Mesenchymal stem cell (in vitro differentiated cells and primary cell): ENCODE data around the gene RASSF5.

ENCODE experiments used
- DNase-seq: peaks from one replicate; pipeline ENCODE4 v3.0.0-alpha.2; 2013
- H2AFZ ChIP-seq: one replicate; pipeline ENCODE4 v1.6.1; 2013; ENCODE audit warnings: low read depth, mild to moderate bottlenecking, control low read depth, inconsistent platforms, low read length, moderate library complexity
- H2AK5ac ChIP-seq: 2 replicates; pipeline ENCODE4 v1.6.1; 2013; ENCODE audit warnings: low read length, moderate library complexity, mild to moderate bottlenecking, inconsistent platforms; ENCODE audit not compliant: severe bottlenecking
- H2BK120ac ChIP-seq: one replicate; pipeline ENCODE4 v1.6.1; 2013; ENCODE audit warnings: low read depth, mild to moderate bottlenecking, inconsistent platforms, low read length, moderate library complexity
- H2BK12ac ChIP-seq, 2 experiments: one replicate each; pipeline ENCODE4 v1.6.1; 2013; ENCODE audit warnings: inconsistent platforms in 2 of 2, low read length in 2 of 2, mild to moderate bottlenecking in 2 of 2, moderate library complexity in 2 of 2, control low read depth in 1 of 2
- H2BK15ac ChIP-seq: one replicate; pipeline ENCODE4 v1.6.1; 2013; ENCODE audit warnings: mild to moderate bottlenecking, low read depth, inconsistent platforms; ENCODE audit not compliant: poor library complexity, severe bottlenecking
- H2BK5ac ChIP-seq: 2 replicates; pipeline ENCODE4 v1.6.1; 2013; ENCODE audit warnings: low read depth, mild to moderate bottlenecking, low read length, control low read depth, inconsistent platforms; ENCODE audit not compliant: poor library complexity, severe bottlenecking
- H3K14ac ChIP-seq, 2 experiments: one replicate each; pipeline ENCODE4 v1.6.1; 2013; ENCODE audit warnings: inconsistent platforms in 2 of 2, low read length in 2 of 2, control low read depth in 1 of 2, mild to moderate bottlenecking in 1 of 2, moderate library complexity in 1 of 2
- H3K18ac ChIP-seq, 2 experiments: one replicate each; pipeline ENCODE4 v1.6.1; 2013; ENCODE audit warnings: inconsistent platforms in 2 of 2, low read length in 2 of 2, control low read depth in 1 of 2, low read depth in 1 of 2, mild to moderate bottlenecking in 1 of 2
- H3K23ac ChIP-seq, 2 experiments: one replicate each; pipeline ENCODE4 v1.6.1; 2013; ENCODE audit warnings: inconsistent platforms in 2 of 2, low read length in 2 of 2, mild to moderate bottlenecking in 2 of 2, moderate library complexity in 2 of 2, control low read depth in 1 of 2
- H3K27ac ChIP-seq: 2 replicates; pipeline ENCODE4 v1.5.1; 2013; ENCODE audit warnings: mild to moderate bottlenecking, moderate library complexity, low read length, control low read depth, inconsistent platforms; ENCODE audit not compliant: poor library complexity, severe bottlenecking
- H3K27me3 ChIP-seq, 2 experiments: 2 replicates each; pipeline versions ENCODE4 v1.6.1 to v1.7.0; 2013; ENCODE audit warnings: low read length in 2 of 2, mild to moderate bottlenecking in 2 of 2, moderate library complexity in 2 of 2, control low read depth in 1 of 2, inconsistent platforms in 1 of 2; ENCODE audit not compliant: control insufficient read depth in 1 of 2, insufficient read depth in 1 of 2
- H3K36me3 ChIP-seq, 2 experiments: 2 replicates each; pipeline versions ENCODE4 v1.6.1 to v1.7.0; 2013; ENCODE audit warnings: low read length in 2 of 2, control low read depth in 1 of 2, inconsistent platforms in 1 of 2, low read depth in 1 of 2, mild to moderate bottlenecking in 1 of 2; ENCODE audit not compliant: insufficient read depth in 2 of 2, control insufficient read depth in 1 of 2
- H3K4ac ChIP-seq, 2 experiments: one replicate each; pipeline ENCODE4 v1.6.1; 2013; ENCODE audit warnings: inconsistent platforms in 2 of 2, low read length in 2 of 2, mild to moderate bottlenecking in 2 of 2, moderate library complexity in 2 of 2, control low read depth in 1 of 2, low read depth in 1 of 2
- H3K4me1 ChIP-seq: 2 replicates; pipeline ENCODE4 v1.6.1; 2013; ENCODE audit warnings: low read depth, low read length, control low read depth; ENCODE audit not compliant: control insufficient read depth, insufficient read depth
- H3K4me2 ChIP-seq: 2 replicates; pipeline ENCODE4 v1.6.1; 2013; ENCODE audit warnings: low read length, mild to moderate bottlenecking, inconsistent platforms; ENCODE audit not compliant: poor library complexity, severe bottlenecking
- H3K4me3 ChIP-seq, 2 experiments: 2 replicates each; pipeline versions ENCODE4 v1.5.1 to v1.7.0; 2013; ENCODE audit warnings: low read length in 2 of 2, mild to moderate bottlenecking in 2 of 2, control low read depth in 1 of 2, low read depth in 1 of 2; ENCODE audit not compliant: insufficient read depth in 1 of 2
- H3K79me1 ChIP-seq: replicated peaks from 2 replicates; pipeline ENCODE4 v1.6.1; 2013; ENCODE audit warnings: mild to moderate bottlenecking, control low read depth, low read length, inconsistent platforms; ENCODE audit not compliant: poor library complexity, severe bottlenecking
- H3K9ac ChIP-seq: 2 replicates; pipeline ENCODE4 v1.7.0; 2013; ENCODE audit warnings: mild to moderate bottlenecking, low read length, moderate library complexity
- H3K9me3 ChIP-seq: 2 replicates; pipeline ENCODE4 v1.7.0; 2013; ENCODE audit warnings: mild to moderate bottlenecking, low read length; ENCODE audit not compliant: control insufficient read depth
- H4K8ac ChIP-seq: one replicate; pipeline ENCODE4 v1.6.1; 2013; ENCODE audit warnings: inconsistent platforms, mild to moderate bottlenecking, low read length, moderate library complexity
- H4K91ac ChIP-seq: one replicate; pipeline ENCODE4 v1.6.1; 2013; ENCODE audit warnings: mild to moderate bottlenecking, low read length, inconsistent platforms
- WGBS: methylation state at CpG from one replicate; pipeline ENCODE4 v1.1.7; 2013; ENCODE audit warnings: mixed read lengths; 5-methylcytosine and 5-hydroxymethylcytosine counted together

RASSF5 gene

DNA sequence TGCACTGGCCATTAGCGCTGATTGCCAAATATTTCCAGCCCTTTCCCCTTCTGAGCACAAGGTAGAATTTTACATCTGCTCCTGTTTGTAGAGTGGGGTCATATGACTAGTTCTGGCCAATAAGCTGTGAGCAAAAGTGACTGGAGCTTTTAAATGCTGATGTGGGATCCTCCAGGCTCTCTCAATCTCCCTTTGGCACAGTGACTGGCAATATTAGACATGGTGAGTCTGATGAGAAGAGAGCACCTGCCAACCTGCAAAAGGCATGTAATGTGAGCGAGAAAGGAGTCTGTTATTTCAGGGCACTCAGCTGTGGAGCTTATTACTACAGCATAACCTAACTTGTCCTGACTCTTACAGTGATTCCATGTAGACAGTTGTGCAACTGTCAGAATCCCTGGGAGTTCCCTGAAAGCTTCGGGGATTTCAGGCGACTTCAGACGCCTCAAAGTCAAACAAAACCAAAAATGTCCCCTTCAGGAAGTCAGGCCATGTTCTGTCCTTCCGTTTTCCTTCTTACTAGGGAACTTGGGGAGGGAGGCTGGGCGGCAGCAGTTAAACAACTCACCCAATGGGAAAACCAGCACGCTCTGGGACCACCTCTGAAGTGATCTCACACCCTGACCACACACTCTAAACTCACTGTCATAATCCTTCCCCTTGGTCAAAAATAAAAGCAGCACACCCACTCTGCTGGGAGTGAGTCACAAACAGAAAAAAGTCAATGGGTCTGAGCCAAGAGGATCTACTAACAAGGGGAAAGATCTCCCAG lies 3.6 kb upstream of the RASSF5 start:
- H2BK120ac ChIP-seq: no peak overlapping the region
- H2BK12ac ChIP-seq: no peak overlapping the region
- peak overlapping the region in 1 of 2 experiments; percentile 86 for H3K18ac ChIP-seq
- H3K79me1 ChIP-seq: no peaks in the 10 kb centered on the region
- no peak overlapping the region for H2BK5ac ChIP-seq
- H4K91ac ChIP-seq: no peak overlapping the region
- DNase-seq: peak; percentile 98
- peaks cover 0 to 34% of the 10 kb centered on the region in 2 experiments for H3K27me3 ChIP-seq
- H3K27ac ChIP-seq: no peak overlapping the region
- no peak overlapping the region for H3K4me2 ChIP-seq
- H3K9me3 ChIP-seq: no peaks in the 10 kb centered on the region
- H2AK5ac ChIP-seq: no peak overlapping the region
- peaks cover 29% of the 10 kb centered on the region for H3K4me1 ChIP-seq
- H3K14ac ChIP-seq: no peak overlapping the region
- peak overlapping the region in 1 of 2 experiments; percentile 52 for H3K4me3 ChIP-seq
- peaks cover under 1 to 2% of the 10 kb centered on the region in 2 experiments for H3K36me3 ChIP-seq
- no peak overlapping the region for H3K23ac ChIP-seq
- peak overlapping the region; percentile 69 for H3K9ac ChIP-seq
- no peak overlapping the region for H2BK15ac ChIP-seq
- H3K4ac ChIP-seq: peak overlapping the region in 1 of 2 experiments; percentile 73
- 63% methylated on average over 7 of the region's 8 CpGs for WGBS
- H2AFZ ChIP-seq: no peak overlapping the region
- H4K8ac ChIP-seq: no peak overlapping the region

DNA sequence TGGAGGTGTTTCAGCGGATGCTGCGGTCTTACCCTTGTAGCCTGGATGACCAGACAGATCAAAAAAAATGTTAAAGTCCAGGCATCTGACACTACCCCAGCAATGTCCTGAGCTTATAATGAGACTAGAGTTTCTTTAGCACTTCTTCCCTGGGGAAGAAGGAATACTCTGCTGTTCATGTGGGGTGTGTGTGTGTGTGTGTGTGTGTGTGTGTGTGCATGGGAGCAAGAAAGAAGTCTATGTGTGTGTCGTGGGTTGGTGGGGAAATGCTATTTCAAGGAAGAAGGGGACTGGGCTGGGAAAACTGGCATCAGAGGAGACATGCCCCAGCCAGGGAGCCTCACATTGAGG lies 3.0 kb upstream of the RASSF5 start:
- Histone ChIP-seq H3K23ac (no peak overlapping the region), H3K27me3 (peaks cover 0 to 40% of the 10 kb centered on the region in 2 experiments), H3K9me3 (no peaks in the 10 kb centered on the region), H3K36me3 (no peaks in the 10 kb centered on the region), H3K4me1 (peaks cover 28% of the 10 kb centered on the region), H2BK5ac (no peak overlapping the region), H2AFZ (no peak overlapping the region), H3K4me2 (no peak overlapping the region), H3K79me1 (no peaks in the 10 kb centered on the region), H3K14ac (no peak overlapping the region), H3K4ac (no peak overlapping the region), H2BK12ac (peak overlapping the region in 1 of 2 experiments; percentile 34), H3K18ac (no peak overlapping the region), H2BK120ac (no peak overlapping the region), H4K8ac (no peak overlapping the region), H3K9ac (no peak overlapping the region), H2AK5ac (no peak overlapping the region), H4K91ac (no peak overlapping the region), H3K4me3 (peak overlapping the region in 1 of 2 experiments; percentile 52), H3K27ac (no peak overlapping the region), H2BK15ac (no peak overlapping the region)
- 64% methylated on average over 2 of the region's 3 CpGs for WGBS
- no peak for DNase-seq

DNA sequence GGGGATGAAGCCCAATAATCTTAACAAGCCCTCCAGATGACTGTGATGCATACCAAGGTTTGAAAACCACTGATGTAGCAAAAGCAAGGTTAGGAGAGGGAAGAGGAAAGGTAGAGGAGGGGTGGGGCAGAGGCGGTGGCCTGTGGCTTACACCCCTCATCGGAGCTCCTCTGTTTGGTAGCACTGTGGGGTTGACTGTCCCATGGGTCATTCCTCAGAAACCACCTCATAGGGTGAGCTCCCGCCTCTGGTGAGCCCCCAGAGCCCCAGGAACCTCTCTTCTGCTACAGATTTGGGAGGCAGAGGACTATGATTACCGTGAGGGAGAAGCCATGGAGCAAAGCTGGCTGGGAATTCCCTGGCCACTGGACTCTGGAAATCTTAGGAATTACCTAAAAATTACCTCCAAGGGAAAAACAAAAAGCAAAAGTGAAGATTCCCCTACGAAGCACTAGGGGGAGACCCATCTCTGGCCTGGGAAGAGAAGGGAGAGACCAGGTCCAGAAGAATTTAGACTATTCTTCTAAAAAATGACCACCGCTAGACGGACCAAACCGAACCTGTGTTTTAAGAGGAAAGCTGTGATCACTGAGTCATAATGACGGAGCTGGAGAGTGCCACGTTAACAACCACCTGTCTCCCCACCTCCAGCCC lies 1.5 kb upstream of the RASSF5 start:
- H4K91ac ChIP-seq: no peak overlapping the region
- H3K36me3 ChIP-seq: no peaks in the 10 kb centered on the region
- no peak overlapping the region for H3K4me2 ChIP-seq
- peaks cover 26% of the 10 kb centered on the region for H3K4me1 ChIP-seq
- H2BK12ac ChIP-seq: no peak overlapping the region
- H3K18ac ChIP-seq: no peak overlapping the region
- no peak overlapping the region for H3K23ac ChIP-seq
- H2AFZ ChIP-seq: no peak overlapping the region
- H3K27ac ChIP-seq: no peak overlapping the region
- peak; percentile 47 for DNase-seq
- no peak overlapping the region for H2BK120ac ChIP-seq
- 39% methylated on average over 8 of the region's 10 CpGs for WGBS
- peak overlapping the region; percentile 24 for H3K9ac ChIP-seq
- no peak overlapping the region for H2BK15ac ChIP-seq
- H3K27me3 ChIP-seq: peaks cover 0 to 53% of the 10 kb centered on the region in 2 experiments
- H2BK5ac ChIP-seq: no peak overlapping the region
- no peak overlapping the region for H4K8ac ChIP-seq
- no peak overlapping the region for H3K14ac ChIP-seq
- no peaks in the 10 kb centered on the region for H3K9me3 ChIP-seq
- H2AK5ac ChIP-seq: no peak overlapping the region
- no peaks in the 10 kb centered on the region for H3K79me1 ChIP-seq
- H3K4ac ChIP-seq: no peak overlapping the region
- no peak overlapping the region for H3K4me3 ChIP-seq
